Omental fat pad (tissue), 4 donors: ENCODE data around the gene SPRN. TPM values are rescaled to one million over a fixed set of nuclear protein-coding genes. Genes with fewer than 3 reads are reported as not detected.

Source experiments
- ATAC-seq: fragments of 150-250 bp; one replicate; pipeline ENCODE4 v1.9.1; 2016; ENCODE audit warnings: mild to moderate bottlenecking, moderate library complexity; ENCODE audit not compliant: low FRiP score
- DNase-seq: peaks from one replicate; pipeline ENCODE4 v3.0.0-alpha.2; 2019; ENCODE audit warnings: low spot score
- total RNA-seq, 4 donors: library from RNA; depleted of rRNA; stranded (reverse); fragments of >200 nt; gene quantifications; one replicate each; pipeline ENCODE4 v1.1.0, GENCODE V29; 2016
- TF ChIP-seq, protein P1 (sequence below), 3 donors: fragments of 450-650 bp; IDR thresholded peaks; one replicate each; pipeline ENCODE4 v1.5.1; 2016 to 2017; ENCODE audit warnings: antibody characterized with exemption in 3 of 3, mild to moderate bottlenecking in 3 of 3, moderate library complexity in 2 of 3

The SPRN gene
- total RNA-seq, 4 donors from 2014 or later, result not detected

GRCh38 chr10:133401500-133401899 lies 22.9 kb downstream of the SPRN start:
- DNase-seq (no peak), ATAC-seq (no peak)
- TF ChIP-seq, protein P1, sequence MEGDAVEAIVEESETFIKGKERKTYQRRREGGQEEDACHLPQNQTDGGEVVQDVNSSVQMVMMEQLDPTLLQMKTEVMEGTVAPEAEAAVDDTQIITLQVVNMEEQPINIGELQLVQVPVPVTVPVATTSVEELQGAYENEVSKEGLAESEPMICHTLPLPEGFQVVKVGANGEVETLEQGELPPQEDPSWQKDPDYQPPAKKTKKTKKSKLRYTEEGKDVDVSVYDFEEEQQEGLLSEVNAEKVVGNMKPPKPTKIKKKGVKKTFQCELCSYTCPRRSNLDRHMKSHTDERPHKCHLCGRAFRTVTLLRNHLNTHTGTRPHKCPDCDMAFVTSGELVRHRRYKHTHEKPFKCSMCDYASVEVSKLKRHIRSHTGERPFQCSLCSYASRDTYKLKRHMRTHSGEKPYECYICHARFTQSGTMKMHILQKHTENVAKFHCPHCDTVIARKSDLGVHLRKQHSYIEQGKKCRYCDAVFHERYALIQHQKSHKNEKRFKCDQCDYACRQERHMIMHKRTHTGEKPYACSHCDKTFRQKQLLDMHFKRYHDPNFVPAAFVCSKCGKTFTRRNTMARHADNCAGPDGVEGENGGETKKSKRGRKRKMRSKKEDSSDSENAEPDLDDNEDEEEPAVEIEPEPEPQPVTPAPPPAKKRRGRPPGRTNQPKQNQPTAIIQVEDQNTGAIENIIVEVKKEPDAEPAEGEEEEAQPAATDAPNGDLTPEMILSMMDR (IDR thresholded peaks at IDR 0.05), result no peak

DNA sequence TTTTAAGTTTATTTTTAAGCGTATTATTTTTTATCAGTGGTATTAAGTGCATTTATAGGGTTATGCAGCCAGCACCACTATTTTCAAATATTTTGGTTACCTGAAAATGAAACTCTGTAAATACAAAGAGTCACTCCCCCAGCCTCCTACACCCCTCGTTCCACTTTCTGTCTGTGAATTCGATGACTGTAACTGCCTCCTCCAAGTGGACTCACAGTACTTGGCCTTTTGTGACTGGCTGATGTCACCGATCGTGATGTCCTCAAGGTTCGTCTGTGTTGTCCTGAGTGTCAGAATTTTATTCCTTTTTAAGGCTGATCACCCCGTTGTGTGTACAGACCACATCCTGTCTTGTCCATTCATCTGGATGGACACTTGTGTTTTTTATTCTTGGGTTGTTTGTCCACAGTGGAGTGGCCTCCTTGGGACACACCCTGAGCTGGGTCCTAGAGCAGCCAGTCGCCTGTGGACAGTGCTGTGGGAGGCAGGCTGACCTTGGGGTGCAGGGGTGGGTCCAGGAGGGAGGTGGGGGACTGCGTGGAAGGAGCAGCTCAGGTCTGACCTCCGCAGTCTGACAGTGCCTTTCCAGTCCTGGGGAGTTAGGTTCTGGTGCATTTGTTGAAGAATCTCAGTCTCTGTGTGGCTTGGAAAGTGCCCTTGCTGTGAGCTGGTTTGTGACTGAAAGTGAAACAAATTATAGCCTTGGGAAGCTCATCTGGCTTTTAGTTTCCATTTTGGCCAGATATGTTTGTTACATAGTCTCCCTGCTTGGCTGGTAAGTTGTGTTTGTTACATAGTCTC lies 23.6 kb downstream of the SPRN start:
- ATAC-seq (no peak), DNase-seq (no peak)
- TF ChIP-seq, protein P1 (IDR thresholded peaks at IDR 0.05), result no peak

- DNase-seq (no peak), ATAC-seq (no peak)
- TF ChIP-seq, protein P1 (IDR thresholded peaks at IDR 0.05), result no peak
These were observed 25.3 kb downstream of the SPRN start for GRCh38 chr10:133399123-133399601.

DNA sequence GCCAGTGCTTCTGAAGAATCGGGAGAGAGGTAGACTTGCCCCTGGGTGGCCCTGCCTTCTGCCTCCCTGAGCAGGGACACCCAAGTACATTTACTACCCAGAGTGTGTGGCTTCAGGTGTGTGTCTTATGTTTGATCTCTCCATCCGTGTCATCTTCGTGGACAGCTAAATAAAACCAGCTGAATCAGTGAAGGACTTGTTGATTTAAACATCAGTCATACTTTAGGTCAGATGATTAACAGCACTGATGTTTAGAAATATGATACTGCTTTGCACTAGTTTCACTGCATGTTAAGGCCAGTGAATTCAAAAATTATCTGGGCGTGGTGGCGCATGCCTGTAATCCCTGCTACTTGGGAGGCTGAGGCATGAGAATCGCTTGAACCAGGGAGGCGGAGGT lies 26.5 kb downstream of the SPRN start:
- TF ChIP-seq, protein P1 (IDR thresholded peaks at IDR 0.05), result no peak
- DNase-seq (no peak), ATAC-seq (no peak)

DNA sequence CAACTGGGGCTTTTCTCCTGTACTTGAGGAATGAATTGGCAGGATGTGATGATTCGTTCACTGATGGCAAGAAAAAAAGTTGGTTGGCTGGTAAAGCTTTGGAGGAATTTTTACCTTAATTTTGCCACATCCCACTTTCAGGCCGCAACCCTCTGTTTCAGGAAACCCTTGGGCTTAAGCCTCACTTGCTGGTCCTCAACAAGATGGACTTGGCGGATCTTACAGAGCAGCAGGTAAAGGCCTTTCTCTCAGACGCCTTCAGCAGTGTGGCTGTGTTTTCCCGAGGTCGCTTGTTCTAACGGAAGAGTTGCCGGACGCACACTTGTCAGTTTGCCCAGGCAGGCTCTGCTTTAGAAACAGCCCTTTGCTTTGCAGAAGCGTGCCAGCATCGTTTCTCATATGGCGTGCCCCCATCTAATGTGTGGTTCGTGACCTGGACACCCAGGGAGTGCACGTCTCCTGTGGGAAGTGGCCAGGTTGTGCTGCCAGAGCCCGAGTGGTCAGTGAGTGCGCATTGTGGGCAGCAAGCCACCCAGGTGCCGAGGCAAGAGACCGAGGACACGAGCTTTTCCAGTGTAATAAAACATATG lies 28.3 kb downstream of the SPRN start:
- DNase-seq, result no peak
- ATAC-seq, result no peak
- TF ChIP-seq, protein P1 (IDR thresholded peaks at IDR 0.05), result no peak

DNA sequence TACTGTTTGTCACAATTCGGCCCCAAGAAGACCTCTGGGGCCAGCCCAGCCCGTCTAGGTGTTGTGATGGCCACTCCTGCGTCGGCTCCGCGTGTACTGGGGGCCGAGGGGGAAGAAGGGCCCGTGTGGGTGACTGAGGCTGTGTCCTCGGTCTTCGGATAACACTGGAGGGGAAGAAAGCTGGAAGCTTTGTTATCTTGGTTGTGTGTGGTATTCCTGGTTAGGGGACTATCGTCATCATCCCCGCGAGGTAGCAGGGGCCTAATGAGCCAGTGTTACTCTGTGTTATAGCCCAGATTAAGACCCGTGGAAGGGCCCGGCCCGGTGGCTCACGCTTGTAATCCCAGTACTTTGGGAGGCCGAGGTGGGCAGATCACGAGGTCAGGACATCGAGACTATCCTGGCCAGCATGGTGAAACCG lies 29.6 kb downstream of the SPRN start:
- no peak for DNase-seq
- no peak for ATAC-seq
- TF ChIP-seq, protein P1 (IDR thresholded peaks at IDR 0.05), result no peak
